ENCODE results near the gene KLRD1.
"Not testable (repeated sequence)": the region's sequence is repeated elsewhere in the genome, so short reads cannot be mapped to it uniquely, and the experiment has no call there.

The KLRD1 gene

GRCh38 chr12:10369557-10370415 lies 62.1 kb downstream of the KLRD1 start:
- DNase-seq: no peak

- not testable (repeated sequence) for DNase-seq
These were observed 64.3 kb downstream of the KLRD1 start for GRCh38 chr12:10371893-10372535.

- no peak for DNase-seq
These were observed 64.9 kb downstream of the KLRD1 start for GRCh38 chr12:10372559-10372958.

GRCh38 chr12:10374624-10375018 lies 67.0 kb downstream of the KLRD1 start:
- DNase-seq: no peak

- not testable (repeated sequence) for DNase-seq
These were observed 71.1 kb downstream of the KLRD1 start for GRCh38 chr12:10378737-10379136.

Measured in activated effector memory CD4-positive, alpha-beta T cell treated with Interleukin-2 at 50 U/mL for 16 hours (primary cell).